Measurements from ENCODE around the gene TFCP2. TPM values are rescaled to one million over a fixed set of nuclear protein-coding genes. Genes with fewer than 3 reads are reported as not detected.

Gene TFCP2
- polyA plus RNA-seq, 3 donors = 56.6 to 59.6 (median 58.6) TPM

GRCh38 chr12:51198568-51199365 is 25.8 kb upstream of the TFCP2 start:
- no peak for DNase-seq (ENCODE audit: low read depth in 3 of 3, low spot score in 2 of 3)

GRCh38 chr12:51197736-51198567 is 25.0 kb upstream of the TFCP2 start:
- no peak for DNase-seq (ENCODE audit: low read depth in 3 of 3, low spot score in 2 of 3)

- no peak for DNase-seq (ENCODE audit: low read depth in 3 of 3, low spot score in 2 of 3)
These were observed 23.6 kb upstream of the TFCP2 start for GRCh38 chr12:51196547-51196946.

- DNase-seq (ENCODE audit: low read depth in 3 of 3, low spot score in 2 of 3) = no peak
These were observed 22.9 kb upstream of the TFCP2 start for GRCh38 chr12:51195841-51196240.

GRCh38 chr12:51192284-51192671 is 19.3 kb upstream of the TFCP2 start:
- no peak for DNase-seq (ENCODE audit: low read depth in 3 of 3, low spot score in 2 of 3)

- DNase-seq (ENCODE audit: low read depth in 3 of 3, low spot score in 2 of 3) = no peak
These were observed 18.8 kb upstream of the TFCP2 start for GRCh38 chr12:51191516-51192283.

- no peak for DNase-seq (ENCODE audit: low read depth in 3 of 3, low spot score in 2 of 3)
These were observed 17.9 kb upstream of the TFCP2 start for GRCh38 chr12:51190820-51191219.

- DNase-seq (ENCODE audit: low read depth in 3 of 3, low spot score in 2 of 3) = no peak
These were observed 16.9 kb upstream of the TFCP2 start for GRCh38 chr12:51189790-51190355.

GRCh38 chr12:51188359-51189051 is 15.6 kb upstream of the TFCP2 start:
- DNase-seq (ENCODE audit: low read depth in 3 of 3, low spot score in 2 of 3) = no peak

GRCh38 chr12:51187370-51187987 is 14.5 kb upstream of the TFCP2 start:
- DNase-seq (ENCODE audit: low read depth in 3 of 3, low spot score in 2 of 3) = no peak

- DNase-seq (ENCODE audit: low read depth in 3 of 3, low spot score in 2 of 3) = no peak
These were observed 13.6 kb upstream of the TFCP2 start for GRCh38 chr12:51186465-51187085.

GRCh38 chr12:51185171-51185717 is 12.3 kb upstream of the TFCP2 start:
- no peak for DNase-seq (ENCODE audit: low read depth in 3 of 3, low spot score in 2 of 3)

- DNase-seq (ENCODE audit: low read depth in 3 of 3, low spot score in 2 of 3) = peak in 2 of 3 donors; percentile 15 to 55
These were observed 10.9 kb upstream of the TFCP2 start for GRCh38 chr12:51183816-51184215.

- DNase-seq (ENCODE audit: low read depth in 3 of 3, low spot score in 2 of 3) = no peak
These were observed 10.4 kb upstream of the TFCP2 start for GRCh38 chr12:51183349-51183748.

- no peak for DNase-seq (ENCODE audit: low read depth in 3 of 3, low spot score in 2 of 3)
These were observed 8.6 kb upstream of the TFCP2 start for GRCh38 chr12:51181558-51181957.

- no peak for DNase-seq (ENCODE audit: low read depth in 3 of 3, low spot score in 2 of 3)
These were observed 5.0 kb upstream of the TFCP2 start for GRCh38 chr12:51177897-51178296.

- DNase-seq (ENCODE audit: low read depth in 3 of 3, low spot score in 2 of 3) = no peak
These were observed 1.6 kb upstream of the TFCP2 start for GRCh38 chr12:51174501-51174900.

GRCh38 chr12:51171884-51172514 is 936 bp downstream of the TFCP2 start:
- peak in 2 of 3 donors; percentile 15 to 33 for DNase-seq (ENCODE audit: low read depth in 3 of 3, low spot score in 2 of 3)

GRCh38 chr12:51163795-51164194 is 9.1 kb downstream of the TFCP2 start:
- no peak for DNase-seq (ENCODE audit: low read depth in 3 of 3, low spot score in 2 of 3)
